ENCODE measurements around the gene TSTD2. TPM values are rescaled to one million over a fixed set of nuclear protein-coding genes. Genes with fewer than 3 reads are reported as not detected.

Gene TSTD2
- total RNA-seq, 1 donor from 2014 or later = 18.6 TPM

DNA sequence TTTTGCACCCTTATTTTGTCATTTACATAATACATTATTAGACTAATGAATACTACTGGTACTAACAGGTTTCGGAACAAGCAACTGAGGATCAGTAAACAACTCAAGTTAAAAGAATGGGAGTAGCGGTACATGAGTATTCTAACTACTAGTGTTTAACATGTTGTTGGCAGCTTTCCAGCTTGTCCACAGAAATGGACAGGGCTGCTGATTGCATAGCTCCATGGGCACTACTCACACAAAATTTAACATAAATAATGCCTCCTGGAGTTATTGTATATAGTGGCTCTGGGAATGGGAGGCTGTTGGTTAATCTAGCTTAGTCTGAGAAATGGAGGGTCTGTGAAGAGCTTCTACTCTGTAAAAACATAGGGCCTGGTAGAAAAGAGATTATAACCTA is 7.2 kb upstream of the TSTD2 start:
- Histone ChIP-seq H3K4me1 (peaks cover 41% of the 10 kb centered on the region), H3K9me3 (no peaks in the 10 kb centered on the region), H3K27ac (no peak overlapping the region), H3K36me3 (peaks cover 49% of the 10 kb centered on the region), H3K4me3 (no peak overlapping the region), H3K27me3 (ENCODE audit: low read depth) (no peaks in the 10 kb centered on the region)
- intact Hi-C loops (cut with DNase I) = no loop called here
- DNase-seq (no peak), ATAC-seq (no peak)
- TF ChIP-seq, protein P1, sequence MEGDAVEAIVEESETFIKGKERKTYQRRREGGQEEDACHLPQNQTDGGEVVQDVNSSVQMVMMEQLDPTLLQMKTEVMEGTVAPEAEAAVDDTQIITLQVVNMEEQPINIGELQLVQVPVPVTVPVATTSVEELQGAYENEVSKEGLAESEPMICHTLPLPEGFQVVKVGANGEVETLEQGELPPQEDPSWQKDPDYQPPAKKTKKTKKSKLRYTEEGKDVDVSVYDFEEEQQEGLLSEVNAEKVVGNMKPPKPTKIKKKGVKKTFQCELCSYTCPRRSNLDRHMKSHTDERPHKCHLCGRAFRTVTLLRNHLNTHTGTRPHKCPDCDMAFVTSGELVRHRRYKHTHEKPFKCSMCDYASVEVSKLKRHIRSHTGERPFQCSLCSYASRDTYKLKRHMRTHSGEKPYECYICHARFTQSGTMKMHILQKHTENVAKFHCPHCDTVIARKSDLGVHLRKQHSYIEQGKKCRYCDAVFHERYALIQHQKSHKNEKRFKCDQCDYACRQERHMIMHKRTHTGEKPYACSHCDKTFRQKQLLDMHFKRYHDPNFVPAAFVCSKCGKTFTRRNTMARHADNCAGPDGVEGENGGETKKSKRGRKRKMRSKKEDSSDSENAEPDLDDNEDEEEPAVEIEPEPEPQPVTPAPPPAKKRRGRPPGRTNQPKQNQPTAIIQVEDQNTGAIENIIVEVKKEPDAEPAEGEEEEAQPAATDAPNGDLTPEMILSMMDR (IDR thresholded peaks at IDR 0.05) = no peak

DNA sequence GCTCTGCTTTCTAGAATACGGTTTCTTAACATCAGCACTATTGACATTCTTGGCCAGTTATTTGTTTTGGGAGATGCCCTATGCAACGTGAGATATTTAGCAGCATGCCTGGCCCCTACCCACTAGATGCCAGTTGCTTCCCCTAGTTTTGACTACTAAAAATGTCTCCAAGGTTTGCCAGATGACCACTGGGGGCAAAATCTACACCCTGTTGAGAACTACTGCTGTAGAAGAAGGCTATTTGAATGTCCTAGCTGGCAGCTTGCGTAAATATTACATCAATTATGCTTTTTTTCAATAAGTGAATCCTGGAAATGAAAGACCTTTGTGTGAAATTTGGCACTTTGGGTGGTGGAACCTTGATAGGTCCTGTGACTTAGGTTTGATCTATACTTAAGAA is 5.5 kb upstream of the TSTD2 start:
- Histone ChIP-seq H3K36me3 (peaks cover 33% of the 10 kb centered on the region), H3K27me3 (ENCODE audit: low read depth) (no peaks in the 10 kb centered on the region), H3K4me1 (peaks cover 52% of the 10 kb centered on the region), H3K27ac (no peak overlapping the region), H3K4me3 (no peak overlapping the region), H3K9me3 (no peaks in the 10 kb centered on the region)
- no peak for DNase-seq
- TF ChIP-seq, protein P1 (IDR thresholded peaks at IDR 0.05) = no peak
- intact Hi-C loops (cut with DNase I) = no loop called here
- no peak for ATAC-seq

DNA sequence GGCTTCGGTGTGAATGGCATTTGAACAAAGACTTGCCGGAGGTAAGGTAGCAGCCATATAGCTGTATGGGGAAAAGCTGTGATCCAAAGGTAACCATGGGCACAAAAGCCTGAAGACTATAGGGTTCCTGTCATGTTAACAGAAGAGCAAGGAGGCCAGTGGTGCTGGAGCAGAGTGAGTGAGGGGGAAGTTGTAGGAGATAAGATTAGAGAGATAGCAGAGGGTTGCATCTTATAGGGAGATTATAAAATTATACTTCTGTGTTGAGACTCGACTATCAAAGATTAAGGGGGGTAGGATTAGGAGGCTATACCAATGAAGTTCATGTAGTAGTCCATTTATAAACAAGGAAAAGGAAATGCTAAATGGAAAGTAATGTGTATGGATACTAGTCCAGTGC is 3.7 kb upstream of the TSTD2 start:
- ATAC-seq = no peak

DNA sequence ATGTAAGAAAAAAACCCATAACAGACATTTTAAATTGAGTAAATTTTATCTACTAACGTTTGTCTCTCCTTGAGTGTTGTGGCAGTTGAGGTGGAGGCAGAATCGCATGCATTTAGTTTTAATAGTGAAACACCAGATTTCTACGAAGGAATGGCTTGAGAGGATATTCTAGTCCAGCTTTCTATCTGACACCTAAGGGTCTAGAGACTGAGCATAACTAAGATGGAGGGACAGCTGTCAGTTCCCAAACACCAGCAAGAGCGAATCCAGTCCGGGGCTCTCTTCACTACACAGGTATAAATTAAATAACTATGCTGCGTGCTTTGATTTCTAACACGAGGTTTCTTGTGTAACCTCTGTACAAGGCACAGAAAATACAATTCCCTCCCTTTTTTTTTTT is 1.9 kb upstream of the TSTD2 start:
- TF ChIP-seq, protein P1 (IDR thresholded peaks at IDR 0.05) = no peak
- no peak overlapping the region for H3K27ac ChIP-seq
- ATAC-seq (no peak), DNase-seq (no peak)
- no peaks in the 10 kb centered on the region for H3K36me3 ChIP-seq
- no peaks in the 10 kb centered on the region for H3K27me3 ChIP-seq (ENCODE audit: low read depth)
- no peaks in the 10 kb centered on the region for H3K9me3 ChIP-seq
- peak overlapping the region; percentile 94 for H3K4me3 ChIP-seq
- intact Hi-C loops (cut with DNase I) = no loop called here
- H3K4me1 ChIP-seq = peaks cover 59% of the 10 kb centered on the region

More for the DNA sequence above, 3.7 kb upstream of the TSTD2 start:
- H3K27me3 ChIP-seq (ENCODE audit: low read depth) = no peaks in the 10 kb centered on the region
- no peak overlapping the region for H3K4me3 ChIP-seq
- TF ChIP-seq, protein P1 (IDR thresholded peaks at IDR 0.05) = no peak
- intact Hi-C loops (cut with DNase I) = no loop called here
- peaks cover 15% of the 10 kb centered on the region for H3K36me3 ChIP-seq
- no peaks in the 10 kb centered on the region for H3K9me3 ChIP-seq
- no peak overlapping the region for H3K27ac ChIP-seq
- no peak for DNase-seq
- H3K4me1 ChIP-seq = peaks cover 56% of the 10 kb centered on the region

DNA sequence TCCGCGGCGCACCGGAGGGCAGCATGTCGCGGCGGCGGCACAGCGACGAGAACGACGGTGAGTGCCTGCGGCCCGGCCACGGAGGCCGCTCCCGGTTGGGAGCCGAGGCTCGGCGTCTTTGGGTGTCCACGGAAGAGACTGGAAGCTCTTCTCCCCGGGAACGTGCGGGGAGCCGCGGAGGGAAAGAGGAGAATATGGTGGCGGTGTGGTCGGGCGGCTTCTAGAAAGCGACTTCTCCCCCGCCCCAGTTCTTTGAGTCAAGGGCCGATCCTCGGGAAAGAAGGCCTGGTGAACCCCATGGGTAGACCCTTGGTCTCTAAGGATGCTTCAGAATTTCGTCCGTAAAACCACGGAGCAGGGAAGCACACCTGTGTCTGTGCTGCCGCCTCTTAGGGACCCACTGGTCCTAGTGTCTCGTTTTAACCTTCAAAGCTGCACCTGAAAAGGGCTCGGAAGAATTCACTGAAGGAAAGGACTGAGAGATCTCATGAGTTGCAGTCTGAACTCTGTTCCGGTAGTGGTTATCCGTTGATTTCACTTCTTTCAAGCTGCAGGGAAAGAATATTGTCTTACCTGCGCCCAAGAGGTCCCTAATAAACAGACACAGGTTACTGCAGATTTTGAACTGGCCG is 807 bp upstream of the TSTD2 start:
- intact Hi-C loops (cut with DNase I) = no loop called here
- peaks cover 53% of the 10 kb centered on the region for H3K4me1 ChIP-seq
- no peaks in the 10 kb centered on the region for H3K9me3 ChIP-seq

More for the DNA sequence above, 807 bp upstream of the TSTD2 start:
- TF ChIP-seq, protein P1 (IDR thresholded peaks at IDR 0.05) = no peak
- no peaks in the 10 kb centered on the region for H3K36me3 ChIP-seq
- H3K27me3 ChIP-seq (ENCODE audit: low read depth) = no peaks in the 10 kb centered on the region
- H3K27ac ChIP-seq = peak overlapping the region; percentile 98
- DNase-seq (no peak), ATAC-seq (peak; percentile 0 to 7)
- peak overlapping the region; percentile 94 for H3K4me3 ChIP-seq
